Retinal pigment epithelial cell (primary cell): ENCODE data around the gene COP1.

ENCODE experiments used
- DNase-seq: peaks from one replicate; pipeline ENCODE4 v3.0.0-alpha.2; 2010; ENCODE audit warnings: low read depth
- H3K4me3 ChIP-seq: 2 replicates; pipeline ENCODE4 v1.5.1; 2011; ENCODE audit warnings: mild to moderate bottlenecking, low read length, control low read depth, moderate library complexity
- CTCF ChIP-seq: conservative IDR thresholded peaks from 2 replicates; pipeline ENCODE4 v1.5.1; 2011; ENCODE audit warnings: low read depth, low read length, control low read depth, inconsistent platforms

The COP1 gene

GRCh38 chr1:175941164-175941563 is 265.9 kb downstream of the COP1 start:
- no peak for TF ChIP-seq CTCF
- no peak for DNase-seq
- H3K4me3 ChIP-seq: no peak overlapping the region

- no peak overlapping the region for H3K4me3 ChIP-seq
- DNase-seq: no peak
- TF ChIP-seq CTCF: no peak
These were observed 270.4 kb downstream of the COP1 start for GRCh38 chr1:175936736-175937135.

- H3K4me3 ChIP-seq: no peak overlapping the region
- no peak for DNase-seq
- TF ChIP-seq CTCF: no peak
These were observed 271.4 kb downstream of the COP1 start for GRCh38 chr1:175935566-175936115.

DNA sequence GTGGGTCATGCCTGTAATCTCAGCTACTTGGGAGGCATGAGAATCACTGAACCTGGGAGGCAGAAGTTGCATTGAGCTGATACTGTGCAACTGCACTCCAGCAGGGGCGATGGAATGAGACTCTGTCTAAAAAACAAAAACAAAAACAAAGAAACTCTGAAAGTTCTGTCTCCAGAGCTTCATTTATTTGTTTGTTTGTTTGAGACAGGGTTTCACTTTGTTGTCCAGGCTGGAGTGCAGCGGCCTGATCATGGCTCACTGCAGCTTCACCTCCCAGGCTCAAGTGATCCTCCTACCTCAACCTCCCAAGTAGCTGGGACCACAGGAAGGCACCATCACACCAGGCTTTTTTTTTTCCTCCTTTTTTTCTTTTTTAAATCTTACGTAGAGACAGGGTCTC is 271.9 kb downstream of the COP1 start:
- no peak overlapping the region for H3K4me3 ChIP-seq

GRCh38 chr1:175933801-175934200 is 273.3 kb downstream of the COP1 start:
- no peak for TF ChIP-seq CTCF
- DNase-seq: no peak
- no peak overlapping the region for H3K4me3 ChIP-seq

More for the DNA sequence above, 271.9 kb downstream of the COP1 start:
- no peak for DNase-seq
- TF ChIP-seq CTCF: no peak

- no peak overlapping the region for H3K4me3 ChIP-seq
- TF ChIP-seq CTCF: no peak
- DNase-seq: no peak
These were observed 279.1 kb downstream of the COP1 start for GRCh38 chr1:175927944-175928343.

- DNase-seq: no peak
- no peak for TF ChIP-seq CTCF
- H3K4me3 ChIP-seq: no peak overlapping the region
These were observed 284.7 kb downstream of the COP1 start for GRCh38 chr1:175922254-175922881.
